ENCODE results near the gene MEGF6. TPM values are rescaled to one million over a fixed set of nuclear protein-coding genes. Genes with fewer than 3 reads are reported as not detected.

MEGF6 gene
- total and polyA plus RNA-seq, 9 of the 15 experiments (the other 6 are each of a cell fraction or from before 2014, with no cell fraction given): 0.03 to 1.7 (median 0.24) TPM; not detected in 3

DNA sequence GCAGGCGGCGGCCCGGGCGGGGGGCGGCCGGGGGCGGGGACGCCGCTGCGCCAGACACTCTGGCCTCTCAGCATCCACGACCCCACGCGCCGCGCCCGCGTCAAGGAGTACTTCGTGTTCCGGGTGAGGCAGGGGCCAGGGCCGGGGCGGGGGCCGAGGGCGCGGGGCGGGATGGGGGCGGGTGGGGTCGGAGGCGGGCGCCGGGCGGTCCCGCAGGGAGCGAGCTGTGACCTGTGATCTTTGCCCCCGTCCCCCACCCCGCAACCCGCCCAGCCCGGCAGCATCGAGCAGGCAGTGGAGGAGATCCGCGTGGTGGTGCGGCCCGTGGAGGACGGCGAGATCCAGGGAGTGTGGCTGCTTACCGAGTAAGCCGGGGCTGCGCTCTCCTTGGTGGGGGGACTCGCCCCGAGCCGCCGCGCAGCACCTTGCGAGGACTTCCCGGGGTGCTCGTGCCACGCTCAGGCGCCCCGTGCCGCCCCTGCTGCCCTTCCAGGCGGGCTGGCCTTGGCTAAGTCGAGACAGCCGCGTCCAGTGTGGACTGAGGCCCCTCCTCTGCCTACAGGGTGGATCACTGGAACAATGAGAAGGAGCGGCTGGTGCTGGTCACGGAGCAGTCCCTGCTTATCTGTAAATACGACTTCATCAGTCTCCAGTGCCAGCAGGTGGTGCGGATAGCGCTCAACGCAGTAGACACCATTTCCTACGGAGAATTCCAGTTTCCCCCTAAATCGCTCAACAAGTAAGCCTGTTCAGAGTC lies 14.0 kb upstream of the MEGF6 start (continued):
- TF ChIP-seq RREB1 (CRISPR knock-in tag; IDR thresholded peaks at IDR 0.05) (no peak), MXI1 (IDR thresholded peaks at IDR 0.05; ENCODE audit: low read depth, low read length) (no peak), RBM25 (IDR thresholded peaks at IDR 0.05; ENCODE audit: low read depth, low read length, severe bottlenecking) (no peak), PHF8 (IDR thresholded peaks at IDR 0.05; ENCODE audit: borderline replicate concordance, low read length) (0 out of 2 replicates have a peak, but pooled peaks have one; percentile 2), GABPB1 (CRISPR knock-in tag; IDR thresholded peaks at IDR 0.05) (no peak; the same call in 1 of the 2 replicates), NRF1 (conservative IDR thresholded peaks at IDR 0.05 in 1 of 2, IDR thresholded peaks at IDR 0.05 in 1 of 2) (peak; percentile 25 to 30; a peak in 2 of 4 replicates), POLR2B (IDR thresholded peaks at IDR 0.05; ENCODE audit: low read depth, partially characterized antibody) (no peak), OTX1 (CRISPR knock-in tag; IDR thresholded peaks at IDR 0.05) (no peak), ZNF408 (CRISPR knock-in tag; IDR thresholded peaks at IDR 0.05; ENCODE audit: low read depth) (no peak), RERE (CRISPR knock-in tag; IDR thresholded peaks at IDR 0.05; ENCODE audit: borderline replicate concordance) (no peak), ZNF165 (CRISPR knock-in tag; IDR thresholded peaks at IDR 0.05; ENCODE audit: borderline replicate concordance) (no peak), JUND (IDR thresholded peaks at IDR 0.05; ENCODE audit: borderline replicate concordance, low read depth, low read length) (no peak), JUND (tag; IDR thresholded peaks at IDR 0.05; ENCODE audit: borderline replicate concordance, low read depth, low read length) (no peak), ERF (CRISPR knock-in tag; IDR thresholded peaks at IDR 0.05) (no peak), DPF2 (IDR thresholded peaks at IDR 0.05) (peak; percentile 77), HOXB6 (CRISPR knock-in tag; IDR thresholded peaks at IDR 0.05; ENCODE audit: borderline replicate concordance) (no peak)
- TF ChIP-seq, protein P1, sequence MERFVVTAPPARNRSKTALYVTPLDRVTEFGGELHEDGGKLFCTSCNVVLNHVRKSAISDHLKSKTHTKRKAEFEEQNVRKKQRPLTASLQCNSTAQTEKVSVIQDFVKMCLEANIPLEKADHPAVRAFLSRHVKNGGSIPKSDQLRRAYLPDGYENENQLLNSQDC (CRISPR knock-in tag; IDR thresholded peaks at IDR 0.05): no peak

Data from K562 (cell line).